Skeletal muscle satellite cell (primary cell): ENCODE data around the gene ZDHHC19. TPM values are rescaled to one million over a fixed set of nuclear protein-coding genes. Genes with fewer than 3 reads are reported as not detected.
"Not testable (repeated sequence)": the region's sequence is repeated elsewhere in the genome, so short reads cannot be mapped to it uniquely, and the experiment has no call there.

ENCODE experiments used
- H3K27me3 ChIP-seq: 2 replicates; pipeline ENCODE4 v1.7.0; 2013; ENCODE audit warnings: low read length; ENCODE audit not compliant: control insufficient read depth, insufficient read depth
- H3K36me3 ChIP-seq: 2 replicates; pipeline ENCODE4 v1.7.0; 2013; ENCODE audit warnings: mild to moderate bottlenecking, control low read depth, low read length; ENCODE audit not compliant: insufficient read depth
- H3K4me1 ChIP-seq: 2 replicates; pipeline ENCODE4 v1.7.0; 2013; ENCODE audit warnings: low read length; ENCODE audit not compliant: control insufficient read depth, insufficient read depth
- H3K4me2 ChIP-seq: 2 replicates; pipeline ENCODE4 v1.7.0; 2013; ENCODE audit warnings: mild to moderate bottlenecking, low read length
- H3K4me3 ChIP-seq: 2 replicates; pipeline ENCODE4 v1.7.0; 2013; ENCODE audit warnings: low read length
- H3K9ac ChIP-seq: 2 replicates; pipeline ENCODE4 v1.7.0; 2013; ENCODE audit warnings: mild to moderate bottlenecking, low read depth, low read length, moderate library complexity
- H3K9me3 ChIP-seq: replicated peaks from 2 replicates; pipeline ENCODE4 v1.7.0; 2013; ENCODE audit warnings: mild to moderate bottlenecking, control low read depth, low read length
- total RNA-seq: library from RNA; depleted of rRNA; stranded (reverse); fragments of >200 nt; gene quantifications from 2 replicates; pipeline ENCODE4 v1.2.3, GENCODE V29; 2012; rRNA removed

Gene ZDHHC19
- total RNA-seq, result not detected in 2 replicates

DNA sequence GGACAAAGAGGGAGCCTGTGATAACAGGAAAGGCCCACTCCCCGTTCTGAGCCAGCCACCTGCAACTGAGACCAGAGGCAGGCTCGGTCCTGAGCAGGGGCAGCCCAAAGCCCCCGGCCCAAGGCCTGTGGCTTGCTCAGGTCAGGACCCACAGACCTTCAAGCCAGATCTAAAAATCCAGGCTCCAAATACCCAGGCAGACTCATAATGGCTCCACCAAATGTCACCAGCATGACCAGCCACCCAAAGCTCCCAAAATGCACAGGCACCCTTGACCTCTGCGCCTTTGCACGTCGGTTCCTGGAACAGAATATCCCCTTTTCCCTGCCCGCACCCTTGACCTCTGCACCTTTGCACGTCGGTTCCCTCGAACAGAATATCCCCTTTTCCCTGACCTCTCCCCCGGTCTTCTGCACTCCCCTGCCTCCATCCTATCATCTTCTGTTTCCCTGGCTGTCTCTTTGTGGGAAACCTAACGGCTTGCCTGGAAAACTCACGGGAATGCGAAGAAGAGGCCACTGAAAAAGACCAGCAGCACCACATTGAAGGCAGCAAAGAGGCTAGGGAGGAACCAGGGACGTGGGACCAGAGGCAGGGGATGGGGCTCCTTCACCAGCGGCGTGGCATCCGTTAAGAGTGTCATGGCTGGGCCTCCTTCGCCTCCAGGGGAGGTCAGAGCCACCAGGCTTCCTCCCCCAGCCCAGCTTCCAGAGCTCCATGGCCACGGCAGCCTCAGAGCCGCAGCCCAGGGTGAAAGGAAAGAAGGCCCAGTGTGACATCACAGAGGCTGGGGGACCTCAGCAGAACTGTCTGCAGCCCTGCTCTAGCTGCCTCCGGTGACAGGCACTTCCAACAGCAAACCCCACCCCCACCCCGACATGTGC lies at the start of gene ZDHHC19:
ZDHHC19 (minus strand) TSS at position 728 of the 884 bp plus-strand sequence; CDS start at position 643, 85 bp downstream.
- Histone ChIP-seq H3K36me3 (no peaks in the 10 kb centered on the region), H3K4me2 (no peak within 1 kb of the TSS), H3K27me3 (peaks cover 23% of the 10 kb centered on the region), H3K9ac (no peak within 1 kb of the TSS), H3K4me3 (no peak within 1 kb of the TSS), H3K9me3 (no peaks in the 10 kb centered on the region), H3K4me1 (peaks cover 3% of the 10 kb centered on the region)

GRCh38 chr3:196260784-196261183 lies 49.6 kb upstream of the ZDHHC19 start:
- H3K36me3 ChIP-seq, result peaks cover 32% of the 10 kb centered on the region
- no peaks in the 10 kb centered on the region for H3K4me1 ChIP-seq
- H3K27me3 ChIP-seq, result no peaks in the 10 kb centered on the region
- no peak overlapping the region for H3K9ac ChIP-seq
- H3K4me3 ChIP-seq, result no peak overlapping the region
- no peak overlapping the region for H3K4me2 ChIP-seq
- H3K9me3 ChIP-seq, result no peaks in the 10 kb centered on the region

DNA sequence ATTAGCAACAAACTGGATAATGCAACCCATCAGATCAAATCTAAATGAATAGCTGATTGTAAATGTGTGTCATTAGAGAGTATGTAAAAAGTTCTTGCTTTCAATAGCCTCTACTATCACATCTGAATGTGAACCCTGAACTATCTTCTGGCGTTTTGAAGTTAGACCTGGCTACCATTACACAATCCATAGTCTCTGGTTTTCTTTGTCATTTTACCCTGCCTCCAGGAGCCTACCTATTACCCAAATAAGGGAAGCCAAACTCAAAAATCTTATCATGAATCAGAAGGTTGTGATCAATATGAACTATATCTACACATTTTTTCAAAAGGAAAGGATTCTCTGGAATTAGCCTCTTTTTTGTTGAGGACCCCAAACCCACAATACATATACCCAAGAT lies 44.6 kb upstream of the ZDHHC19 start:
- Histone ChIP-seq H3K9ac (no peak overlapping the region), H3K4me3 (no peak overlapping the region), H3K4me2 (no peak overlapping the region), H3K9me3 (no peaks in the 10 kb centered on the region), H3K4me1 (no peaks in the 10 kb centered on the region), H3K27me3 (no peaks in the 10 kb centered on the region), H3K36me3 (peaks cover 31% of the 10 kb centered on the region)

DNA sequence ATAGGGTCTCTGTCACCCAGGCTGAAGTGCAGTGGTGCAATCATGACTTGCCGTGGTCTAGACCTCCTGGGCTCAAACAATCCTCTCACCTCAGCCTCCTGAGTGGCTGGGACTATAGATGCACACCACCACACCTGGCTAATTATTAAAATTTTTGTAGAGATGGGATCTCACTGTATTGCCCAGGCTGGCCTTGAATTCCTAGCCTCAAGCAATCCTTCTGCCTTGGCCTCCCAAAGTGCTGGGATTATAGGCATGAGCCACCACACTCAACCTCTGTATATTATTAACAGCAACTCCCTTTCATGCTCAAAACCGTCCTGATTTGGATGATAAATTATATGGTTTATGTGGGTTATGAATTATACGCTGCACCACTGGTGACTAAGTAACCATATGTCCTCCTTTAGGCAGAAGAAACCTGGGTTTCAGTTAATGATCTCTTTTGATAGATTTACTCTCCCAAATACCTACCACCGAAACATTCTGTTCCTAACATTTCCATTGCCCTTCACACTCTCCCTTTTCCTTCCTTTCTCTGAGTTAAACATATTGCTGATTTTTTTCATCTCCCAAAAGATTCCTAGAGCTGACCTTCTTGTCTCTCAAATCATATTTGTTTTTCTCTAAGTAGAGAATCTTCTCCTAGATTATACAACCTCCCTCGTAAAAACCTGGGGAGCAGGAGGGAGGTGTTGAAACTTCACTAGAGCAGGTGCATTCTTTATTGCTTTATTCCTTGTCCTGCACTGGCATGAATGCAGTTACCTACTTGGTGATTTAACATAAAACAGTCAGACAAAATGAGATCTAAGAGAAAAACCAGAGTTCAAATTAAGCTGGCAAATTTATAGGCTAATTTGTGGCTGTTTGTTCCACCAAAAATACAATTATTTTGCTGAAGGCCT lies 43.4 kb upstream of the ZDHHC19 start:
- Histone ChIP-seq H3K9me3 (no peaks in the 10 kb centered on the region), H3K4me3 (no peak overlapping the region), H3K9ac (no peak overlapping the region), H3K36me3 (peaks cover 29% of the 10 kb centered on the region), H3K4me2 (no peak overlapping the region), H3K27me3 (no peaks in the 10 kb centered on the region), H3K4me1 (no peaks in the 10 kb centered on the region)

- peaks cover 30% of the 10 kb centered on the region for H3K36me3 ChIP-seq
- no peak overlapping the region for H3K9ac ChIP-seq
- no peaks in the 10 kb centered on the region for H3K4me1 ChIP-seq
- no peaks in the 10 kb centered on the region for H3K9me3 ChIP-seq
- H3K4me2 ChIP-seq, result no peak overlapping the region
- H3K4me3 ChIP-seq, result no peak overlapping the region
- no peaks in the 10 kb centered on the region for H3K27me3 ChIP-seq
These were observed 40.7 kb upstream of the ZDHHC19 start for GRCh38 chr3:196251918-196252317.

- no peak overlapping the region for H3K4me3 ChIP-seq
- H3K27me3 ChIP-seq, result no peaks in the 10 kb centered on the region
- no peaks in the 10 kb centered on the region for H3K9me3 ChIP-seq
- H3K4me2 ChIP-seq, result no peak overlapping the region
- peaks cover 27% of the 10 kb centered on the region for H3K36me3 ChIP-seq
- H3K9ac ChIP-seq, result no peak overlapping the region
- no peaks in the 10 kb centered on the region for H3K4me1 ChIP-seq
These were observed 35.6 kb upstream of the ZDHHC19 start for GRCh38 chr3:196246612-196247308.

GRCh38 chr3:196244166-196244565 lies 33.0 kb upstream of the ZDHHC19 start:
- not testable (repeated sequence) for H3K9ac ChIP-seq, H3K4me1 ChIP-seq, H3K9me3 ChIP-seq, H3K4me3 ChIP-seq, H3K4me2 ChIP-seq, H3K27me3 ChIP-seq
- peaks cover 39% of the 10 kb centered on the region for H3K36me3 ChIP-seq

GRCh38 chr3:196241704-196242103 lies 30.5 kb upstream of the ZDHHC19 start:
- Histone ChIP-seq H3K9ac (no peak overlapping the region), H3K27me3 (no peaks in the 10 kb centered on the region), H3K4me3 (no peak overlapping the region), H3K4me2 (no peak overlapping the region), H3K4me1 (no peaks in the 10 kb centered on the region), H3K9me3 (no peaks in the 10 kb centered on the region), H3K36me3 (peaks cover 52% of the 10 kb centered on the region)

GRCh38 chr3:196240424-196240823 lies 29.2 kb upstream of the ZDHHC19 start:
- Histone ChIP-seq H3K27me3 (no peaks in the 10 kb centered on the region), H3K36me3 (peaks cover 50% of the 10 kb centered on the region), H3K4me1 (no peaks in the 10 kb centered on the region), H3K4me3 (no peak overlapping the region), H3K9me3 (no peaks in the 10 kb centered on the region), H3K4me2 (no peak overlapping the region), H3K9ac (no peak overlapping the region)

GRCh38 chr3:196238612-196239560 lies 27.7 kb upstream of the ZDHHC19 start:
- H3K9me3 ChIP-seq, result no peaks in the 10 kb centered on the region

More at GRCh38 chr3:196238612-196239560, 27.7 kb upstream of the ZDHHC19 start:
- Histone ChIP-seq H3K36me3 (peaks cover 51% of the 10 kb centered on the region), H3K4me3 (no peak overlapping the region), H3K27me3 (no peaks in the 10 kb centered on the region), H3K9ac (no peak overlapping the region), H3K4me1 (no peaks in the 10 kb centered on the region), H3K4me2 (no peak overlapping the region)
